GM19372 (cell line): ENCODE data around the gene VAMP4.
"Not testable (repeated sequence)": the region's sequence is repeated elsewhere in the genome, so short reads cannot be mapped to it uniquely, and the experiment has no call there.

Source experiments
- ATAC-seq: cut with Tn5 transposase; IDR thresholded peaks from one replicate; pipeline ENCODE4 v1.9.1; 2021; ENCODE audit warnings: mild to moderate bottlenecking, low read depth, moderate library complexity; ENCODE audit not compliant: unreplicated experiment

Gene VAMP4

GRCh38 chr1:171753182-171753581, 11.3 kb upstream of the VAMP4 start:
- ATAC-seq: no peak

GRCh38 chr1:171751221-171751620, 9.4 kb upstream of the VAMP4 start:
- no peak for ATAC-seq

- no peak for ATAC-seq
Measured at GRCh38 chr1:171748651-171749050, 6.8 kb upstream of the VAMP4 start.

- ATAC-seq: no peak
Measured at GRCh38 chr1:171744986-171745385, 3.1 kb upstream of the VAMP4 start.

GRCh38 chr1:171743081-171743870, 1.4 kb upstream of the VAMP4 start:
- no peak for ATAC-seq

GRCh38 chr1:171742577-171742922, 685 bp upstream of the VAMP4 start:
- ATAC-seq: peak; percentile 1

GRCh38 chr1:171740987-171741871, 636 bp downstream of the VAMP4 start:
- peak; percentile 50 for ATAC-seq

- ATAC-seq: no peak
Measured at GRCh38 chr1:171740356-171740863, 1.5 kb downstream of the VAMP4 start.

- ATAC-seq: no peak
Measured at GRCh38 chr1:171739656-171740055, 2.2 kb downstream of the VAMP4 start.

GRCh38 chr1:171738911-171739310, 3.0 kb downstream of the VAMP4 start:
- no peak for ATAC-seq

GRCh38 chr1:171736196-171736595, 5.7 kb downstream of the VAMP4 start:
- no peak for ATAC-seq

GRCh38 chr1:171730052-171730451, 11.8 kb downstream of the VAMP4 start:
- no peak for ATAC-seq

- ATAC-seq: no peak
Measured at GRCh38 chr1:171727778-171728177, 14.1 kb downstream of the VAMP4 start.

- not testable (repeated sequence) for ATAC-seq
Measured at GRCh38 chr1:171723180-171723579, 18.7 kb downstream of the VAMP4 start.

GRCh38 chr1:171718848-171719247, 23.0 kb downstream of the VAMP4 start:
- ATAC-seq: no peak

- no peak for ATAC-seq
Measured at GRCh38 chr1:171718216-171718615, 23.6 kb downstream of the VAMP4 start.

- ATAC-seq: no peak
Measured at GRCh38 chr1:171717062-171717718, 24.7 kb downstream of the VAMP4 start.

GRCh38 chr1:171716616-171717015, 25.2 kb downstream of the VAMP4 start:
- no peak for ATAC-seq

GRCh38 chr1:171715813-171716251, 26.0 kb downstream of the VAMP4 start:
- no peak for ATAC-seq

GRCh38 chr1:171712341-171712740, 29.5 kb downstream of the VAMP4 start:
- no peak for ATAC-seq

GRCh38 chr1:171711643-171712042, 30.2 kb downstream of the VAMP4 start:
- ATAC-seq: no peak
